ENCODE results near the gene NSUN2. TPM values are rescaled to one million over a fixed set of nuclear protein-coding genes. Genes with fewer than 3 reads are reported as not detected.

The NSUN2 gene
- total and polyA plus RNA-seq, 2 of the 4 experiments (the other 2 are of a cell fraction), result 51.1 to 61.1 TPM

- H3K18ac ChIP-seq (ENCODE audit: low read depth, low read length), result no peak overlapping the region
- no peak overlapping the region for H4K8ac ChIP-seq (ENCODE audit: low read depth in 2 of 2, low read length in 2 of 2)
- H4K20me1 ChIP-seq (ENCODE audit: insufficient read depth, low read length), result no peaks in the 10 kb centered on the region
- dilution Hi-C loops (cut with HindIII; ENCODE audit: low sequenced_read_pairs, unreplicated experiment), result no loop called here
- H2BK15ac ChIP-seq (ENCODE audit: low read depth, low read length), result no peak overlapping the region
- 100% methylated on average over 1 of the region's 5 CpGs; no CpG with 5 or more reads in 1 of the 2 experiments for WGBS, 2 experiments (ENCODE audit: extremely low coverage in 2 of 2, insufficient read length in 1 of 2)
- H4K5ac ChIP-seq (ENCODE audit: low read depth, low read length), result no peak overlapping the region
- no peak overlapping the region for H3K4ac ChIP-seq (ENCODE audit: low read depth, low read length)
- no peaks in the 10 kb centered on the region for H3K4me1 ChIP-seq (ENCODE audit: control insufficient read depth, insufficient read depth, low read length)
- H3K27me3 ChIP-seq (ENCODE audit: control insufficient read depth, insufficient read depth, low read length), result no peaks in the 10 kb centered on the region
- ATAC-seq (ENCODE audit: low read depth), result no peak
- no peak overlapping the region for H2AK9ac ChIP-seq (replicated peaks; ENCODE audit: low read depth, low read length, poor library complexity)
- intact Hi-C loops (cut with micrococcal nuclease), result no loop called here
- H2AK5ac ChIP-seq (ENCODE audit: low read depth, low read length), result no peak overlapping the region
- H2BK20ac ChIP-seq (ENCODE audit: low read depth, low read length), result no peak overlapping the region
- TF ChIP-seq FOS (IDR thresholded peaks at IDR 0.05; ENCODE audit: low read depth, low read length) (no peak), ELK1 (IDR thresholded peaks at IDR 0.05; ENCODE audit: borderline replicate concordance, low read depth, low read length) (no peak)
- in situ Hi-C loops (cut with MboI; ENCODE audit: low sequenced_read_pairs), result no loop called here
- ChIA-PET POLR2A (ENCODE audit: unreplicated experiment) (no interaction called here), CTCF (no interaction called here)
- no peak overlapping the region for H3K9ac ChIP-seq (ENCODE audit: low read depth, low read length)
- no peak overlapping the region for H3K4me2 ChIP-seq (ENCODE audit: low read depth, low read length)
- BruUV-seq (replicated peaks), result no TSS peak
- H3K56ac ChIP-seq (ENCODE audit: extremely low read depth, insufficient read depth, low read length), result no peak overlapping the region
- no peak overlapping the region for H3K4me3 ChIP-seq (ENCODE audit: insufficient read depth, low read depth, low read length)
- no peak overlapping the region for H4K91ac ChIP-seq (ENCODE audit: insufficient read depth, low read depth, low read length)
- no peak for DNase-seq
- no peaks in the 10 kb centered on the region; the same call in 1 of the 2 replicates for H3K9me1 ChIP-seq (ENCODE audit: insufficient read depth, low read length)
- no peak overlapping the region for H2BK120ac ChIP-seq (ENCODE audit: low read depth, low read length)
- no peak overlapping the region for H3K27ac ChIP-seq (ENCODE audit: insufficient read depth, low read length)
- H3K79me1 ChIP-seq (ENCODE audit: low read depth in 1 of 2, low read length in 2 of 2), result no peaks in the 10 kb centered on the region
- H3K36me3 ChIP-seq (ENCODE audit: control insufficient read depth, insufficient read depth, low read length), result peaks cover 13% of the 10 kb centered on the region
- no peak overlapping the region for H2BK5ac ChIP-seq (ENCODE audit: low read depth, low read length, poor library complexity, severe bottlenecking)
- no peak overlapping the region for H2AFZ ChIP-seq (replicated peaks; ENCODE audit: low read length, poor library complexity)
- no peak overlapping the region for H3K14ac ChIP-seq (replicated peaks; ENCODE audit: low read depth, low read length)
- H3K23ac ChIP-seq (ENCODE audit: low read depth, low read length), result no peak overlapping the region
- H3K9me3 ChIP-seq (ENCODE audit: control insufficient read depth, insufficient read depth, low read length), result no peaks in the 10 kb centered on the region
Measured at GRCh38 chr5:6667648-6668047, 34.8 kb upstream of the NSUN2 start.
